Activated CD8-positive, alpha-beta memory T cell treated with anti-CD3 and anti-CD28 coated beads for 36 hours (primary cell): ENCODE measurements around the gene COL4A6. TPM values are rescaled to one million over a fixed set of nuclear protein-coding genes. Genes with fewer than 3 reads are reported as not detected.

Experiments used
- CTCF ChIA-PET: fragments of 350-600 bp; sonication (Branson Sonifier 250); formaldehyde crosslinking; loops from one replicate; lab custom pipeline; 2021; ENCODE audit warnings: antibody characterized with exemption; lab: Charles Lee
- POLR2A ChIA-PET: fragments of 350-600 bp; sonication (Branson Sonifier 250); formaldehyde crosslinking; loops from one replicate; lab custom pipeline; 2021; ENCODE audit warnings: antibody characterized with exemption; lab: Charles Lee
- total RNA-seq, 2 experiments: library from RNA; stranded (reverse); gene quantifications; one replicate each; pipeline ENCODE4 v1.2.3, GENCODE V29; 2021

Gene COL4A6
- total RNA-seq, 2 experiments from 2014 or later: not detected

DNA sequence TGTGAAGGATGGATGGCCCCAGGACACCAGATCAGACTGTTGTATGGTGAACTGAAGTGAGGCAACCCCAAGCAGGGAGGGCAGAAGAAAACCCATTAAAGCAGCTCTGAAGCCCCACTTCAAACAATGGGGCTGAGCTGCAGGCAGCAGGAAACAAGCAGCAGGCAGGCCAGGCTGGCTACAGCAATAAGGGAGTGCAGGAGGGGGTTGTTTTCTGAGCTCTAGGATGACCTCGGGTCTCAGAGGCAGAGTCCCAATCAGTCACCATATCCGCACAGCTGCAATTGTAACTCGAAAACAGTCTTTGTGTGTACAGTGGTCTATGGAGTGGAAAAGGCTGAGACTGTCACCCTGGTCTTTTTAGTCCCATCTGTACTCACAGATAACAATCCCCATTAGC lies 90.4 kb downstream of the COL4A6 start:
- ChIA-PET CTCF (no interaction called here), POLR2A (no interaction called here)

GRCh38 chrX:108344216-108344615 lies 94.0 kb downstream of the COL4A6 start:
- ChIA-PET POLR2A (no interaction called here), CTCF (no interaction called here)

GRCh38 chrX:108341947-108342346 lies 96.3 kb downstream of the COL4A6 start:
- ChIA-PET CTCF (no interaction called here), POLR2A (no interaction called here)

GRCh38 chrX:108332281-108332680 lies 105.9 kb downstream of the COL4A6 start:
- POLR2A ChIA-PET: no interaction called here
- CTCF ChIA-PET: no interaction called here

DNA sequence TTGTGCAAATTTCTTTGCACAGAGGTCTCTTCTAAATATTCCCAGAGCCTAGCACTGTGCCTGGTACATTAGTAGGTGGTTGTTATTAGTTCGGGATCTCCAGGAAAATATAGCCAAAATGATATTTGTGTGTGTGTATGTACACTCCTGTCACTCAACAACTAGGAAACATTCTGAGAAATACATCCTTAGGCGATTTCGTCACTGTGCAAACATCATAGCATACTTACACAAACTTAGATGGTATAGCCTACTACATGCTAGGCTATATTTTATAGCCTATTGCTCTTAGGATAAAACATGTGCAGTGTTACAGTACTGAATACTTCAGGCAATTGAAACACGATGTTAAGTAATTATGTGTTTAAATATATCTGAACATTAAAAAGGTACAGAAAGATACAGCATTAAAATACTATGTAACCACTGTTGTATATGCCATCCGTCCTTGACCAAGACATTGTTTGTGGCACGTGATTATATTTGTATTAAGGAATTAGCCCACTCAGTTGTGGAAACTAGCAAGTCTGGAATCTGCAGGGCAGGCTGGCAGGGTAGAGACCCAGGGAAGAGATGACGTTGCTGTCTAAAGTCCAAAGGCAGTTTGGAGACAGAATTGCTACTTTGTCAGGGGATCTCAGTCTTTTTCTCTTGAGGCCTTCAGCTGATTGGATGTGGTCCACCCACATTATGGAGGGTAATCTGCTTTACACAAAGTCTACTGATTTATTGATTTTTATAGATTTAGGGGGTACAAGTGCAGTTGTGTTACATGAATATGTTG lies 106.9 kb downstream of the COL4A6 start:
- POLR2A ChIA-PET: no interaction called here
- CTCF ChIA-PET: no interaction called here

DNA sequence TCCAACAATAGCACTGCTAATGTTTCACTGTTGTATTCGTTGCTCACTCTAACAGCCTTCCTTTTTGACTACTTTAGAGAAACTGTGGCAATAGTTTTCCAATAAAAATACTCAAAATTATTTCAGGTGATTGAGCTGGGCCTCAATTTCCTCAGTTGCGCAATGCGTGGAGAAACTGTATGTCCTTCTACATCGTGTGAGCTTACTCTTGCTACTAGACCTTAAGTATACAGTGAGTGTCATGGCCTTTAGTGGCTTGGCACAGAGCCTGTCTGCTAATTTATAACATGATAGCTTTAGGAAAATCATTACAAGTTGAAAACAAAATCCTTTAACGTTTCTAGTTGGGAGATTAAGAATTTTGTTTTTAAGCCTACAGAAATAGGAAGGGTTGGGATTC lies 114.5 kb downstream of the COL4A6 start:
- CTCF ChIA-PET: no interaction called here
- POLR2A ChIA-PET: no interaction called here

DNA sequence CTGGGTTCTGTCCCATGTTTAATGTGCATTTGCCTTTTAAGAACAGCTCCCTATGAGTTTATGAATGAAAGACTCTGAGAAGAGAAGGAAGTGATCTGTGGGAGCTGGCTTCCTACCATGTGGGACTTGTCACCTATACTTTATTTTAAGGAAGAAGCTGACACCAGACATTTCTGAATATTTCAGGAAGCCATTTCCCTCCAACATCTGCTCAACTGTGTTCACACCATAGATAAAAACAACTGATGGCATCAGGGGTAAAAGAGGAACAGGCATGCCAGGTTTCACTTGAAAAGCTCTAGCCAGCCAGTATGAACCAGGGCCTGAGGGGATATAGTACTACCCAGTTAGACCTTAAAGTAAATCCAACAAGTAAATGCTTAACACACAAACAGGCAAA lies 116.0 kb downstream of the COL4A6 start:
- POLR2A ChIA-PET: no interaction called here
- CTCF ChIA-PET: no interaction called here

DNA sequence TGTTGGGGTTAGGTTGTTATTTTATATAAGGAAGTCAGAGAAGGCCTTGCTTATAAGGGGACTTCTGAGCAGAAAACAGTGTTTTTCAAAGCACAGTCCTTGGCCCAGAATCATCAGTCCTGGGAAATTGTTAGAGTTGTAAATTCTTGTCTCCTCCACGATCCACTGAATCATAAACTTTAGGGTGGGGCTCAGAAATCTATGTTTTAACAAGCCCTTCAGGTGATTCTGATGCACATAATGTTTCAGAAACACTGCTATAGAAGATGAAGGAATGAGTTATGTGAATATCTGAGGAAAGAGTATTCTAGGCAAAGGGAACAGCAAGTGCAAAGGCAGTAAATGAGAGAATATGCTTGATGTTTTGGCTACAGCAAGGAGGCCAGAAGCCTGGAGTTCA lies 121.8 kb downstream of the COL4A6 start:
- ChIA-PET CTCF (no interaction called here), POLR2A (no interaction called here)

GRCh38 chrX:108313669-108314068 lies 124.6 kb downstream of the COL4A6 start:
- POLR2A ChIA-PET: no interaction called here
- CTCF ChIA-PET: no interaction called here

DNA sequence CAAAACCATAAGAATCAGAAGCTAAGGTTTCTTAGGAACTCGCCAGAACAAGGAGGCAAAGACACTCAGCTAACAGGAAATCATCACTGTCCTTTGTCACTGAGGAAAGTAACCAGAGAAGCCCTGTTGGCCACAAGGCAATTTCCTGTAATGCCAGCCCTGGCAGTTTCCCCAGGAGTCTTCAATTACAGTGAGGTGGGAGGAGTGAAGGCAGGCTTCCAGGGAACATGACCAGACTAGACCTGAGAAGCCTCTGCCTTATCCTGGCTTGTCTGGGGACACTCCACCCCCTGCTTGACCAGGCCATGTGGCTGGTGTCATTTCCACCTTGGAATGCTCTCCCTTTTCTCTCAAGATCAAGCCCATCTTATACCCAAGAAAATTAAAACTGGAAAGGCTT lies 125.3 kb downstream of the COL4A6 start:
- POLR2A ChIA-PET: no interaction called here
- CTCF ChIA-PET: no interaction called here

DNA sequence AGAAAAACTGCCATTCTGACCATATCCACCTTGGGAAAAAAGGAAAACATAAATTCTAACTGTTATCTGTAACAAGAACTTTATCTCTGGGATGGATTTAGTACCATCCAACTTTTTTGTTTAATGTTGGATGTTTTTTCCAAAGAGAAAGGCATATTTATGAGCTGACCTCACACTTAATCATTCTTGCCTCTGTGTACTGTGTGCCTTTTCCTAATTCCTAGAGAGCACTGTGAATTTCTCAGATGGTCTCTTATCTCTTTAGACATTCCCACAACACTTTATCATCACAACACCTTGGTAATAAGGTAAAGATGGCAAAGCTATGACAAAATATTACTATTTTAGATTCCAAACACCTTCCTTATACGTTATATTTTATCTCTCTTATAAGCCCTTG lies 126.2 kb downstream of the COL4A6 start:
- ChIA-PET POLR2A (no interaction called here), CTCF (no interaction called here)

- ChIA-PET CTCF (no interaction called here), POLR2A (no interaction called here)
Measured at GRCh38 chrX:108310506-108310905, 127.7 kb downstream of the COL4A6 start.

- POLR2A ChIA-PET: no interaction called here
- CTCF ChIA-PET: no interaction called here
Measured at GRCh38 chrX:108309144-108309543, 129.1 kb downstream of the COL4A6 start.

DNA sequence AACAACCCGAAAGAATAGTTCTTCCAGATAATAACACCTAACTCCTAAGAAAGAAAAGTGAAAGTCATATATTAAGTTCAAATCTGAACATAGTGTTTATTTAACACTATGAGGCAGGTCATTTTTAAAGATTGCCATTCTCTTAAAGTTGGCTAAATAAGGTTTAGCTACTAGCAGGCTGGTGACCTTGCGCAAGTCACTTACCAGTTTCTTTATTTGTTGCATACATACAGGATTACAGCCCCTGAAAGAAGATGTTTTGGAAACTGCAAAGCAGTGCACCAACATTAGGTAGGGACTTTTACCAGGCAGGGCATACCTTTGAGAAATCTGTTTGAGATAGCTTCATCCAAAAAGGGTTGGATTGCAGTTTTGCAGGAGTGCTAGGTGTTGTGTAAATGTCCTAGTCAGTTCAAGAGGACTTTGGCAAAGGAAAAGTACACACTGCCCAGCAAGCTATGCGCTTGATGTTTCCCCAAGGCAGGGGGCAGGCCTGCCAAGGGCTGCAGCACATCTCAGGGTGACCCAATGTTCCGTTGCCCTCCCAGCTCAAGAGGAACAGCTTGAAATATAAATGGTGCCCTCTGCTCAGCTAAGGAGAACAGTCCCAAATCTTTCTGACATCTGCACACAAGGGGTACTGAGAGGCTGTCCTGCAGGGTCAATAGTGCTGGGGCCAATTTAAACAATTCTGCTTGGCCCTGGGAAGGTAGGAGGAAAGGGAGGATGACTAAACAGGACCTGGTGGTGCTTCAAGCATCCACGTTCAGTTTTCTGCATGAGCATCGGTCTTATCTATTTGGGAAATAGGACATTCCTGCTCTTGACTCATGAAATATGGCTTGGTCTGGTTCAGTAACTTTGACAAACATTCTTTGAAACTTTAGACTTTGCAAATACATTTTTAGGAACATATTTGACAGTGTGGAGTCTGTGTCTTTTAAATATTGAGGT lies 130.8 kb downstream of the COL4A6 start:
- POLR2A ChIA-PET: no interaction called here
- CTCF ChIA-PET: no interaction called here

GRCh38 chrX:108306086-108306485 lies 132.1 kb downstream of the COL4A6 start:
- POLR2A ChIA-PET: no interaction called here
- CTCF ChIA-PET: no interaction called here

GRCh38 chrX:108304757-108305156 lies 133.5 kb downstream of the COL4A6 start:
- ChIA-PET POLR2A (no interaction called here), CTCF (no interaction called here)

DNA sequence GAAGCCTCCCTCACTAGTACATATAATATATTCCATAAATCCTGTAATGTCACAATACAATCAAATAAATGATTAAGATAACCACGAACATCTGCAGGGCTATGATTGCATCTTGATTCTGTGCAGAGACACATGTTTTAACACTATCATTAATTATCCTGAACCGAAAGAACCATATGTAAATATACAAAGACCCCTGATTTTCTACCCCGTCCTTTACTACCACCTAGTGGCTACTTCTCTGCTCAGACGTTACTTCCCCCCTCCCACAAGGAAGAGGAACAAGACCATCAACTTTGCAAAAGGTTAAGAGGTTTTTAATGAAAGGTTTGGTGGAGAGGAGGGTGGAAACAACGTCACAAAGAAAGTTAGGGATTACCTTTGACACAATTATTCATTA lies 134.0 kb downstream of the COL4A6 start:
- ChIA-PET POLR2A (no interaction called here), CTCF (no interaction called here)

DNA sequence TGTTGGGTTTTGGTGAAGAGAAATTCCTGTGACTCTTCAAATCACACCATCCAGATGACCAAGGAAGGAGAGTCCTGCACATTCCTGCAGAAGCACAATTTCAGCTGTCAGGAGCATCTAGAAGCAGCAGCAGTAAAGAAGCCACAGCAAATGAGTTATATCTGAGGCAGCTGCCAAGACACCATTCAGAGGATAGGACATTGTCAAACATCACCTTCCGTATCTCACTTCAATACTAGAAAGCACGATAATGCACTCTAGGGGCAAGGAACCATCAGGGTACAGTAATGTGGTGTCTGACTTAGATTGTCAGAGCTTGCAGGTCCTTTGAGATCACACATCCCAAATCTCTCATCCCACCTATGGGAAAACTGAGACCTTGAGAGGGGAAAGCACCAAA lies 134.5 kb downstream of the COL4A6 start:
- POLR2A ChIA-PET: no interaction called here
- CTCF ChIA-PET: no interaction called here

DNA sequence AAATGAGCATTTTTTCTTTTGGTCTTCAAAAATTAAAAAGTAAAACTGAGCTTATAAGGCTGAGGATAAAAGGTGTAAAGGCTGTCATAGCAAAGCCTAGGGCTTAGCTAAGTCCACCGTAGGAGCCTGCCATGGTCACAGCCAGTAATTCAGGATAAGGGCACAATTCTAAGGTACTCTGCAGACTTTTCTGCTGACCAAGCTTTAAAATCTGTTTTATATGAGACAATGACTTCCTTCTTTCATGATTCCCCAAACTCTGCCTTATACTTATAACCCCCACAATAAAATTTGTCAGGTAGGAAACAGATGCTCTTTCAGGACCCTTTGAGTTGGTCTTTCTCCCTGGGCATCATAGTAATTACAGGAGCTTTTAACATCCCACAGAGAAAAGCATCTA lies 138.5 kb downstream of the COL4A6 start:
- CTCF ChIA-PET: no interaction called here
- POLR2A ChIA-PET: interaction anchor here (0.6 kb wide), 1 partner anchor 1205 kb away, joined by 3 read pairs; no protein-coding TSS in a partner anchor

- CTCF ChIA-PET: no interaction called here
- POLR2A ChIA-PET: no interaction called here
Measured at GRCh38 chrX:108299101-108299591, 139.1 kb downstream of the COL4A6 start.
